ENCODE measurements around the gene GGCT. TPM values are rescaled to one million over a fixed set of nuclear protein-coding genes. Genes with fewer than 3 reads are reported as not detected.

GGCT gene
- polyA plus RNA-seq, 1 donor (not counting 4 experiments of a cell fraction or from before 2014, with no cell fraction given): 59.8 TPM

DNA sequence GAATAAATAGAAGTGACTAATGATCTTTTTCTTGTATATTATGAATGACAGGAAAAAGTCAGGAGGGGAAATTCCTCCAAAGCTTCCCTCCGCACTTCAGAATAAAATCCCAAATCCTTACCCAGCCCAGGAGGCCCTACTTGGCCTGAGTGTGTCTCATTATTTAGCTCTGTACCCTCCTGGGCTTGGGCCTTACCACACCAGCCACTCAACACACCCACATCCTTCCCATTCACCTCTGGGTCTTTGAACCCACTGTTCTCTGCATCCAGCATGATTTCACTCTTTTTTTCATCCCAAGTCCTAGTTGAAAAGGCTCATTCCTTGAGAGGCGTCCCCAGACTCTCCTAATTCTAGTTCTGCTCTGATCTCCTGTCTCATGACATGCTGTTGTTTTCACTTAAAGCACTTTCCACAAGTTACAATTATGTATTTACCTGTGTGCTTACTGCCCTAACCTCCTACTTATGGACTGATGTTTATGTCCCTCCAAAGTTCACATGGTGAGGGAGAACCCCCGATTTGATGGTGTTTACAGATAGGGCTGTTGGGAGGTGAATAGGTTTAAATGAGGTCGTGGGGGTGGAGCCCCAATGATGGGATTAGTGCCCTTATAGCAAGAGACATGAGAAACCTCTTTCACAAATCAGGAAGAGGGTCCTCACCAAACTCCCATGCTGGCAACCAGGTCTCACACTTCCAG, 32.4 kb downstream of the GGCT start:
- no peak for DNase-seq (ENCODE audit: low read depth, low spot score)
- dilution Hi-C loops (cut with MboI; ENCODE audit: extremely low pct_ligation_motif_present, low sequenced_read_pairs): no loop called here
- Histone ChIP-seq H3K27ac (ENCODE audit: control insufficient read depth, insufficient read depth, low read length) (no peak overlapping the region), H3K79me2 (ENCODE audit: control insufficient read depth, insufficient read depth, low read length) (peaks cover 9% of the 10 kb centered on the region), H3K4me3 (ENCODE audit: control insufficient read depth in 2 of 3, extremely low read depth in 1 of 3, insufficient read depth in 2 of 3, low read depth in 1 of 3, low read length in 3 of 3) (no peak overlapping the region), H3K4me2 (ENCODE audit: control insufficient read depth, extremely low read depth, insufficient read depth, low read depth, low read length) (no peak overlapping the region), H3K27me3 (ENCODE audit: control insufficient read depth, extremely low read depth, insufficient read depth, low read length) (no peaks in the 10 kb centered on the region), H3K4me1 (ENCODE audit: control insufficient read depth, extremely low read depth, insufficient read depth, low read length) (peaks cover 15% of the 10 kb centered on the region), H3K9me1 (ENCODE audit: control insufficient read depth, extremely low read depth, insufficient read depth, low read length) (no peaks in the 10 kb centered on the region), H4K20me1 (ENCODE audit: control insufficient read depth, extremely low read depth, insufficient read depth, low read length) (no peaks in the 10 kb centered on the region), H3K36me3 (ENCODE audit: control insufficient read depth in 2 of 2, extremely low read depth in 1 of 2, insufficient read depth in 2 of 2, low read length in 2 of 2) (no peaks in the 10 kb centered on the region), H3K9ac (ENCODE audit: control insufficient read depth, extremely low read depth, insufficient read depth, low read length) (no peak overlapping the region), H3K9me3 (ENCODE audit: control insufficient read depth, low read depth, low read length) (no peaks in the 10 kb centered on the region), H2AFZ (ENCODE audit: control insufficient read depth, low read length) (no peak overlapping the region)
- TF ChIP-seq, protein P1, sequence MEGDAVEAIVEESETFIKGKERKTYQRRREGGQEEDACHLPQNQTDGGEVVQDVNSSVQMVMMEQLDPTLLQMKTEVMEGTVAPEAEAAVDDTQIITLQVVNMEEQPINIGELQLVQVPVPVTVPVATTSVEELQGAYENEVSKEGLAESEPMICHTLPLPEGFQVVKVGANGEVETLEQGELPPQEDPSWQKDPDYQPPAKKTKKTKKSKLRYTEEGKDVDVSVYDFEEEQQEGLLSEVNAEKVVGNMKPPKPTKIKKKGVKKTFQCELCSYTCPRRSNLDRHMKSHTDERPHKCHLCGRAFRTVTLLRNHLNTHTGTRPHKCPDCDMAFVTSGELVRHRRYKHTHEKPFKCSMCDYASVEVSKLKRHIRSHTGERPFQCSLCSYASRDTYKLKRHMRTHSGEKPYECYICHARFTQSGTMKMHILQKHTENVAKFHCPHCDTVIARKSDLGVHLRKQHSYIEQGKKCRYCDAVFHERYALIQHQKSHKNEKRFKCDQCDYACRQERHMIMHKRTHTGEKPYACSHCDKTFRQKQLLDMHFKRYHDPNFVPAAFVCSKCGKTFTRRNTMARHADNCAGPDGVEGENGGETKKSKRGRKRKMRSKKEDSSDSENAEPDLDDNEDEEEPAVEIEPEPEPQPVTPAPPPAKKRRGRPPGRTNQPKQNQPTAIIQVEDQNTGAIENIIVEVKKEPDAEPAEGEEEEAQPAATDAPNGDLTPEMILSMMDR (optimal IDR thresholded peaks at IDR 0.05 in 1 of 3, IDR thresholded peaks at IDR 0.05 in 1 of 3, conservative IDR thresholded peaks at IDR 0.05 in 1 of 3; ENCODE audit: extremely low read depth in 1 of 3, insufficient read depth in 2 of 3, low read length in 3 of 3): no peak
- TF ChIP-seq EZH2 (IDR thresholded peaks at IDR 0.05; ENCODE audit: low read length): no peak
- FAIRE-seq: no peak

DNA sequence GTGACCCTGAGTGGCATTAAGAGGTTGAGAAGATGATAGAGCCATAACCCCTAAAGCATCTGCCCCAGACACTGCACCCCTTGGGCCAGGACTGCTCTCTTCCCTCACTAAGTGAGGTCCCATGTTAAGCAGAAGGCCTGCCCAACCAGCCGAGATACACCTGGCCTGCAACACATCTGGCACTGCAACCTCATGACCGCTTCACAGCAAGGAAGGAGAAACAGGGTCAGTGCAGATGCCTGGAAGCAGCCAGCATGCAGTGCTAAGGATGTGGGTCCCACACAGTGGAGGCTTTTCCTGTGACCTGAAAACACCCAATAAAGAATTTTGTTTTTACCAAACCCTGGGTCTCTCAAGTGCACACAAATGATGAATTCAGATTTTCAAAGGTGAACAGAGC, 33.4 kb downstream of the GGCT start:
- H3K9ac ChIP-seq (ENCODE audit: control insufficient read depth, extremely low read depth, insufficient read depth, low read length): no peak overlapping the region
- DNase-seq (ENCODE audit: low read depth, low spot score): no peak
- H3K4me2 ChIP-seq (ENCODE audit: control insufficient read depth, extremely low read depth, insufficient read depth, low read depth, low read length): no peak overlapping the region
- H3K27me3 ChIP-seq (ENCODE audit: control insufficient read depth, extremely low read depth, insufficient read depth, low read length): no peaks in the 10 kb centered on the region
- H2AFZ ChIP-seq (ENCODE audit: control insufficient read depth, low read length): no peak overlapping the region
- dilution Hi-C loops (cut with MboI; ENCODE audit: extremely low pct_ligation_motif_present, low sequenced_read_pairs): no loop called here
- H4K20me1 ChIP-seq (ENCODE audit: control insufficient read depth, extremely low read depth, insufficient read depth, low read length): no peaks in the 10 kb centered on the region
- H3K79me2 ChIP-seq (ENCODE audit: control insufficient read depth, insufficient read depth, low read length): peaks cover 6% of the 10 kb centered on the region
- no peak overlapping the region for H3K27ac ChIP-seq (ENCODE audit: control insufficient read depth, insufficient read depth, low read length)
- H3K9me3 ChIP-seq (ENCODE audit: control insufficient read depth, low read depth, low read length): no peaks in the 10 kb centered on the region
- peaks cover 15% of the 10 kb centered on the region for H3K4me1 ChIP-seq (ENCODE audit: control insufficient read depth, extremely low read depth, insufficient read depth, low read length)
- no peak overlapping the region for H3K4me3 ChIP-seq (ENCODE audit: control insufficient read depth in 2 of 3, extremely low read depth in 1 of 3, insufficient read depth in 2 of 3, low read depth in 1 of 3, low read length in 3 of 3)
- TF ChIP-seq, protein P1 (optimal IDR thresholded peaks at IDR 0.05 in 1 of 3, IDR thresholded peaks at IDR 0.05 in 1 of 3, conservative IDR thresholded peaks at IDR 0.05 in 1 of 3; ENCODE audit: extremely low read depth in 1 of 3, insufficient read depth in 2 of 3, low read length in 3 of 3): no peak
- no peak for TF ChIP-seq EZH2 (IDR thresholded peaks at IDR 0.05; ENCODE audit: low read length)
- no peak for FAIRE-seq
- no peaks in the 10 kb centered on the region for H3K9me1 ChIP-seq (ENCODE audit: control insufficient read depth, extremely low read depth, insufficient read depth, low read length)
- no peaks in the 10 kb centered on the region for H3K36me3 ChIP-seq (ENCODE audit: control insufficient read depth in 2 of 2, extremely low read depth in 1 of 2, insufficient read depth in 2 of 2, low read length in 2 of 2)
